Daoy (cell line): ENCODE results near the gene TAL1. TPM values are rescaled to one million over a fixed set of nuclear protein-coding genes. Genes with fewer than 3 reads are reported as not detected.

Experiments
- DNase-seq: peaks from one replicate; pipeline ENCODE4 v3.0.0-alpha.2; 2015; ENCODE audit warnings: low read depth
- total RNA-seq: library from RNA; depleted of rRNA; stranded (reverse); fragments of >200 nt; shearing (Covaris generic); gene quantifications from 2 replicates; pipeline ENCODE4 v1.2.3, GENCODE V29; 2014

Gene TAL1
- total RNA-seq, 1 experiment from 2014 or later: 0.23 TPM

- DNase-seq: no peak
Observed at GRCh38 chr1:47188791-47189785, 42.9 kb downstream of the TAL1 start.

DNA sequence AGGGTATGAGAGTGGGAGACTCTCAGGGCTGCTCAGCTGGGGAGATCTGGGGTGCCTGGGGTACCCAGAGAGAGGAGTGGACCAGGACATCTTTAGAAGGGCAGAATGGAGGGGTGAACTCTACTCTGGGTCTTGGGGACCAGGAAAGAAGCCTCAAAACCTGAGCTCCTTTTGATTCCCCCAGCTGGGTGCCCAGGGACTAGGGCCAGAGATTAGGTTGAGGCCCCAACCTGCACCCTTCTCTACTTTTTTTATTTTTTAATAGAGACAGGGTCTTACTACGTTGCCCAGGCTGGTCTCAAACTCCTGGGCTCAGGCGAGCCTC lies 44.1 kb downstream of the TAL1 start:
- DNase-seq: no peak

- no peak for DNase-seq
Observed at GRCh38 chr1:47187231-47187925, 44.6 kb downstream of the TAL1 start.

- no peak for DNase-seq
Observed at GRCh38 chr1:47186267-47187185, 45.5 kb downstream of the TAL1 start.

- no peak for DNase-seq
Observed at GRCh38 chr1:47184822-47185677, 47.0 kb downstream of the TAL1 start.

DNA sequence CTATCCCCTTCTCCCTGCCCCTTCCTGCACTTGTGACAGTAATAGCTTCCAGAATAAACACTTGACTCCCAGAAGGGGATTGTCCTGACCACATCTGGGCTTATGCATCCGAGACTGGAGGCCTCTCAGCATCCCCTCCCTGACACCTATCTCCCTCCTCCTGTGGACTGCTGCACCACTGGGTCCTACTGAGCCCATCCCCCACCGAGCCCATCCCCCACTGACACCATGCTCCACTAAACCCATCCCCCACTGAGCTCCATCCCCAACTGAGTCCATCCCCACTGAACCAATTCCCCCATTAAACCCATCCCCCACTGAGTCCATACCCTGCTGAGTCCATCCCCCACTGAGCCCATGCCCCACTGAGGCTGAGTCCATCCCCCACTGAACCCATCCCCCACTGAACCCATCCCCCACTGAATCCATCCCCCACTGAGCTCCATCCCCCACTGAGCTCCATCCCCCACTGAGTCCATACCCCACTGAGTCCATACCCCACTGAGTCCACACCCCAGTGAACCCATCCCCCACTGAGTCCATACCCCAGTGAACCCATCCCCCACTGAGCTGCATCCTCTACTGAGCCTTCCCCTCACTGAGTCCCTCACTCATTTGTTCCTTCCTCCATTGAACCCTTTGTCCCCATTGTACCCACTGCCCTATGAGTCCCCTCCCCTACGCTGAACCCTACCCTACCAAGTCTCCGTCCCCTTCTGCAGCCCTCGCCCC lies 47.8 kb downstream of the TAL1 start:
- peak; percentile 63 for DNase-seq

DNA sequence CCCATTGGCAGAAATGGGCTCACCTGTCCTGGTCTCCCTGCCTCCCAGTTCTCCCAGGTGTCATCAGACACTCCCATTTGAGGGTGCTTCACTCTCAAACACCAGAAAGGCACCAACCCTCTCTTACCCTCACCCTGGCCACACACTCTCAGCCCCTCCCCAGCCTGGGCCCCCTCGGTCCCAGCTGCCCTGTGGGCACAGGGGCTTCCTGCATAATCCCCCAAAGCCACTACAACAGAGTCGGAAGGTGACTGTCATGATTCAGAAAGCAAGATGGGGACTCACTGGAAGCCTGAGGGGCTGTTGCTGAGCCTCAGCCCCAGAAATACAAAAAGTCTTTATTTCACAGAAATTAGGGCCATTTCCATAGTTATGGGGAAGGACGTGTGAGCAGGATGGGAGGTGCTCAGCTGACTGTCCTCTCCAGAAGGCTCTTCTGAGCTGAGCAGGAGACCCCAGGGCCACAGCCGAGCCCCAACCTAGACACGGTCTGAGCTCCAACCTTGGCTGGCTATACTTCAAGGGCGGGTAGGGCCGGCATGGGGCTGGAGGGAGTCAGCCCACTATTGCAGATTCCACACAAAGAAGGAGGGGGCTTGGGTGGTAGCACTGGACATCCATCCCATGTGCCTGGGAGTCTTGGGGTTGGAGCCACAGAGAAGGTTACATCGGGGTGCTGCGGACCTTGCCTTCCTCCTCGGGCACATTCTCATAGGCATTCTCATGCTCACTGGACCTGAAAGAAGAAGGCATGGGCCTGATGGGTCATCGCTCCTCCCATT lies 48.5 kb downstream of the TAL1 start:
- DNase-seq: no peak

- no peak for DNase-seq
Observed at GRCh38 chr1:47182676-47183235, 49.3 kb downstream of the TAL1 start.

GRCh38 chr1:47181955-47182675 lies 49.9 kb downstream of the TAL1 start:
- DNase-seq: peak; percentile 79

DNA sequence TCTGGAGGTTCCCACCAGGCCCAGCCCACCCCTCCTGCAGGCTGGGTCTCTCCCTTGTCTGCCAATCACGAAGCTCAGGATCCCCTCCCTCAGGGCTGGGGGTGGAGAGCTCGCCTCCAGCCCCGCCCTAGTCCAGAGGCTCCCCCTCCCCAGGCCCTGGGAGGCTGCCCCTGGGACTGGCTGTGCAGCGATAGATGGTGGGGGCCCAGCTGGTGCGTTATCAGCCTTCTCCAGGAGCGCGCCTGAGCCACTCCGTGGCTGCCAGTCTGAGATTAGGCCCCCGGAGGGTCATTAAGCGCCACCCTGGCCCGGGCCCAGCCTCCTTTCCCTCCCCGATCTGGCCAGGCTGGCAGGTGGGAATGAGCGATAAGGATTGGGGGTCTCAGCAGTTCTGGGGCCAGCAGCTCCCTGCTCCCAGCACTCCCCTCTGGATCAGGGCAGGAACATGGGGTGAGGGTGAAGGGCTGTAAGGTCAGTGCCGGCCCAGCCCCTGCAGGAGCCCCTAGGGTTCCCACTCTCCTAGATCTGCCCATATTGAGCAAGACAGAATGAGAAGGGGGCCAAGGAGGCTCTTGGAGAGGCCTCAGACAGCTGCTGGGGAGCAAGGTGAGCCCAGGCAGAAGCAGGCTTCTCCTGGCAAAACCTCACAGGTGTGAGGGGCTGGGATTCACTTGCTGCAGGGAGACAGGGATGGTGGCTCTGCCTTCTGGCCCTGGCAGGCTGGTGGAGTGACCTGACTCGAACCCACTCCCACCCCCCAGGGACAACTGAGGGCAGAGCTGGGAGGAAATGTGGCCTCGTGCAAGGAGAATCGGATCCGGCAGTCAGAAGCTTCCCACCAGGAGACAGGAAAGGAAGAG lies 50.7 kb downstream of the TAL1 start:
- no peak for DNase-seq

GRCh38 chr1:47180603-47181094 lies 51.4 kb downstream of the TAL1 start:
- DNase-seq: no peak

GRCh38 chr1:47179988-47180563 lies 51.9 kb downstream of the TAL1 start:
- no peak for DNase-seq

- peak; percentile 95 for DNase-seq
Observed at GRCh38 chr1:47179017-47179987, 52.7 kb downstream of the TAL1 start.

DNA sequence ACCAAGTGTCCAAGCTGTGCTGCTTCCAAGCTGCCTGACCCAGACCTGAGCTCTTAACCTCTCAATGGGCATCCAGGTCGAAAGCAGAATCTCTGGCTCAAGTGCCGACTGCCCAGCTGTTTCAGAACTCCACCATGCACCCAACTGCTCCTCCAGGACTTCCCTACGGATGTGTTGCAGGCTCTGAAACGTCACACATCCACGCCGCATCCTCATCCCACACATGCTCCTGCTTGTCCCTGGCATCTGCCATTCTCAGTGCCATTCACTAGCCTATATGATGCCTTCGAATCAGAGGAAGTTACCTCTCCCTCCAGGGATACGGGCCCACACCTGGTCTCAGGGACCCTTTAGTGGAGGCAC lies 53.4 kb downstream of the TAL1 start:
- DNase-seq: no peak

- DNase-seq: no peak
Observed at GRCh38 chr1:47178020-47178419, 54.0 kb downstream of the TAL1 start.
